ENCODE results near the gene DNAH3. TPM values are rescaled to one million over a fixed set of nuclear protein-coding genes. Genes with fewer than 3 reads are reported as not detected.

DNAH3 gene
- total and polyA plus RNA-seq, 2 of the 13 experiments (the other 11 are each of a cell fraction or from before 2014, with no cell fraction given), result 0.07 to 0.08 TPM

- Histone ChIP-seq H3K36me3 (replicated peaks in 1 of 2; ENCODE audit: control insufficient read depth in 1 of 2, insufficient read depth in 2 of 2, low read length in 2 of 2) (no peaks in the 10 kb centered on the region), H4K20me1 (ENCODE audit: insufficient read depth, low read length) (no peaks in the 10 kb centered on the region), H3K27ac (ENCODE audit: extremely low read length, insufficient read depth, low read length) (no peak overlapping the region), H3K4me3 (replicated peaks in 1 of 3; ENCODE audit: insufficient read depth in 1 of 3, low read depth in 2 of 3, low read length in 3 of 3) (no peak overlapping the region), H2AFZ (ENCODE audit: low read length) (no peak overlapping the region), H3K9me3 (ENCODE audit: low read length) (no peaks in the 10 kb centered on the region), H3K9ac (ENCODE audit: insufficient read depth, low read depth, low read length) (no peak overlapping the region), H3K79me2 (ENCODE audit: insufficient read depth, low read length) (no peaks in the 10 kb centered on the region), H3K4me1 (ENCODE audit: insufficient read depth, low read length) (peaks cover 15% of the 10 kb centered on the region), H3K4me2 (ENCODE audit: low read depth, low read length) (no peak overlapping the region), H3K27me3 (ENCODE audit: control insufficient read depth in 1 of 2, insufficient read depth in 2 of 2, low read length in 2 of 2) (peaks cover 0 to 3% of the 10 kb centered on the region in 2 experiments; a peak in 1 of 5 replicates)
- ChIA-PET CTCF (ENCODE audit: low intra/inter-chr PET ratio, low total read pairs) (no interaction called here), POLR2A (no interaction called here)
- FAIRE-seq, result no peak
- TF ChIP-seq ZMYM3 (CRISPR knock-in tag; IDR thresholded peaks at IDR 0.05) (no peak), CENPBD1 (CRISPR knock-in tag; IDR thresholded peaks at IDR 0.05; ENCODE audit: borderline replicate concordance, low read depth) (no peak), THAP11 (CRISPR knock-in tag; IDR thresholded peaks at IDR 0.05) (no peak), THAP8 (CRISPR knock-in tag; IDR thresholded peaks at IDR 0.05; ENCODE audit: borderline replicate concordance) (no peak), ZNF549 (CRISPR knock-in tag; IDR thresholded peaks at IDR 0.05) (no peak), POGZ (CRISPR knock-in tag; IDR thresholded peaks at IDR 0.05) (no peak), SMARCC2 (IDR thresholded peaks at IDR 0.05) (no peak), RXRA (CRISPR knock-in tag; IDR thresholded peaks at IDR 0.05) (no peak), CSRNP1 (CRISPR knock-in tag; IDR thresholded peaks at IDR 0.05) (no peak)
- DNase-seq (ENCODE audit: low spot score), result no peak
- intact Hi-C loops (cut with micrococcal nuclease; ENCODE audit: unreplicated experiment) (no loop called here), in situ Hi-C loops (cut with HindIII; ENCODE audit: extremely low pct_ligation_motif_present, low pct_unique_long_range_greater_than_20kb) (no loop called here)
- no peak for ATAC-seq
- no TSS peak for BruUV-seq (replicated peaks)
Measured at GRCh38 chr16:21078563-21078962, 72.1 kb downstream of the DNAH3 start.

All from HepG2 (cell line).